ENCODE measurements around the gene ABCC8. TPM values are rescaled to one million over a fixed set of nuclear protein-coding genes. Genes with fewer than 3 reads are reported as not detected.

ABCC8 gene
- total and polyA plus RNA-seq, 9 of the 15 experiments (the other 6 are each of a cell fraction or from before 2014, with no cell fraction given) = not detected

GRCh38 chr11:17443000-17443399 is 33.6 kb downstream of the ABCC8 start:
- H2AFZ ChIP-seq (ENCODE audit: low read depth, low read length) = no peak overlapping the region
- H3K9me1 ChIP-seq (ENCODE audit: control insufficient read depth, insufficient read depth, low read length) = no peaks in the 10 kb centered on the region
- ChIA-PET CTCF (ENCODE audit: low intra/inter-chr PET ratio) (no interaction called here), POLR2A (no interaction called here)
- in situ Hi-C loops (cut with MboI) (no loop called here), intact Hi-C loops (cut with micrococcal nuclease) (no loop called here)
- H3K4me2 ChIP-seq (ENCODE audit: insufficient read depth, low read length) = no peak overlapping the region
- H3K27ac ChIP-seq (ENCODE audit: extremely low read depth, low read depth, low read length) = no peak overlapping the region
- TF ChIP-seq CCNT2 (IDR thresholded peaks at IDR 0.05; ENCODE audit: borderline replicate concordance, extremely low read depth, insufficient read length, low read depth, low read length) (no peak), MBD1 (CRISPR knock-in tag; IDR thresholded peaks at IDR 0.05) (no peak), POLR2B (IDR thresholded peaks at IDR 0.05; ENCODE audit: low read depth, partially characterized antibody) (no peak), BACH1 (tag; IDR thresholded peaks at IDR 0.05) (no peak), SNIP1 (IDR thresholded peaks at IDR 0.05; ENCODE audit: low read depth) (no peak), TBL1XR1 (IDR thresholded peaks at IDR 0.05; ENCODE audit: low read length in 2 of 2) (no peak), TCF7L2 (IDR thresholded peaks at IDR 0.05; ENCODE audit: low read depth, low read length) (no peak), PPARD (CRISPR knock-in tag; IDR thresholded peaks at IDR 0.05) (no peak), MXD1 (CRISPR knock-in tag; IDR thresholded peaks at IDR 0.05; ENCODE audit: borderline replicate concordance, poor library complexity, severe bottlenecking) (no peak), CREB3L1 (IDR thresholded peaks at IDR 0.05; ENCODE audit: borderline replicate concordance, low read depth) (no peak)
- no peak overlapping the region for H3K9ac ChIP-seq (ENCODE audit: insufficient read depth in 1 of 2, low read depth in 2 of 2, low read length in 2 of 2)
- H3K36me3 ChIP-seq (ENCODE audit: control insufficient read depth, insufficient read depth, low read length) = no peaks in the 10 kb centered on the region
- no peak for ATAC-seq
- H3K9me3 ChIP-seq (replicated peaks; ENCODE audit: control insufficient read depth, insufficient read depth, low read depth, low read length) = no peaks in the 10 kb centered on the region
- H3K27me3 ChIP-seq (ENCODE audit: control insufficient read depth in 2 of 2, insufficient read depth in 2 of 2, low read length in 2 of 2) = peaks cover 21 to 36% of the 10 kb centered on the region in 2 experiments; a peak in 4 of 5 replicates
- H3K79me2 ChIP-seq (ENCODE audit: control insufficient read depth, insufficient read depth, low read length) = no peaks in the 10 kb centered on the region
- BruUV-seq (replicated peaks) = no TSS peak
- DNase-seq (ENCODE audit: extremely low read depth in 1 of 4, low spot score in 3 of 4) = no peak
- no peak overlapping the region for H3K4me3 ChIP-seq
- no peak for FAIRE-seq
- no peaks in the 10 kb centered on the region for H3K4me1 ChIP-seq (replicated peaks in 1 of 2; ENCODE audit: control insufficient read depth in 2 of 2, insufficient read depth in 2 of 2, low read length in 2 of 2)
- no peaks in the 10 kb centered on the region; the same call in 1 of the 2 replicates for H4K20me1 ChIP-seq (replicated peaks; ENCODE audit: control insufficient read depth, insufficient read depth, low read length)
- WGBS (ENCODE audit: insufficient coverage, low coverage, missing lambda C conversion rate) = 0% methylated on average over 4 of the region's 4 CpGs
